GM12878 (cell line): ENCODE results near the gene FCAMR. TPM values are rescaled to one million over a fixed set of nuclear protein-coding genes. Genes with fewer than 3 reads are reported as not detected.

Source experiments
- ATAC-seq: fragments of 200-7000 bp; cut with Tn5 transposase; 3 replicates; pipeline ENCODE4 v1.9.1; 2020; ENCODE audit warnings: mild to moderate bottlenecking, moderate library complexity
- BruUV-seq: library from RNA; stranded (reverse); fragments of 400-500 nt; replicated peaks from 2 replicates; lab custom pipeline; 2021; lab: Mats Ljungman, UMichigan
- CTCF ChIA-PET: fragments of 300-600 bp; sonication (Branson Sonifier 250); formaldehyde crosslinking; extraction: SDS; loops from one replicate; lab custom pipeline; 2021; ENCODE audit warnings: inconsistent platforms; lab: Yijun Ruan, JAX
- POLR2A ChIA-PET: fragments of 350-600 bp; formaldehyde crosslinking; extraction: SDS; loops from one replicate; lab custom pipeline; 2021; ENCODE audit warnings: inconsistent platforms; lab: Charles Lee
- RAD21 ChIA-PET: fragments of 300-600 bp; sonication (Branson Sonifier 250); formaldehyde crosslinking; loops from one replicate; lab custom pipeline; 2023; ENCODE audit warnings: antibody characterized with exemption; ENCODE audit not compliant: unreplicated experiment; lab: Charles Lee
- SMC1A ChIA-PET: fragments of 300-600 bp; sonication (Branson Sonifier 250); formaldehyde crosslinking; loops from one replicate; lab custom pipeline; 2023; ENCODE audit not compliant: unreplicated experiment, uncharacterized antibody; lab: Charles Lee
- DNase-seq: peaks from one replicate; pipeline ENCODE4 v3.0.0-alpha.2; 2011; ENCODE audit warnings: low read depth, low spot score
- FAIRE-seq: peaks from 3 replicates; lab custom pipeline; 2011; peaks lifted over from hg19 to GRCh38; lab: Jason Lieb, UNC
- H2AFZ ChIP-seq: 2 replicates; pipeline ENCODE4 v1.6.0; 2011; ENCODE audit warnings: low read depth, low read length, control low read depth; ENCODE audit not compliant: control insufficient read depth
- H3K27ac ChIP-seq: 2 replicates; pipeline ENCODE4 v1.5.1; 2011; ENCODE audit warnings: control low read depth; ENCODE audit not compliant: control insufficient read depth, insufficient read depth
- H3K27me3 ChIP-seq, 2 experiments: replicated peaks in 1 of 2; 2 replicates each; pipeline versions ENCODE4 v1.6.0 to v1.6.1; 2011; ENCODE audit warnings: low read length in 1 of 2; ENCODE audit not compliant: control insufficient read depth in 2 of 2, insufficient read depth in 2 of 2
- H3K36me3 ChIP-seq, 2 experiments: 2 replicates each; pipeline ENCODE4 v1.5.1; 2011; ENCODE audit warnings: low read length in 1 of 2; ENCODE audit not compliant: control insufficient read depth in 2 of 2, insufficient read depth in 2 of 2
- H3K4me1 ChIP-seq: 2 replicates; pipeline ENCODE4 v1.6.1; 2011; ENCODE audit warnings: mild to moderate bottlenecking, low read length, moderate library complexity, mixed read lengths; ENCODE audit not compliant: control insufficient read depth, insufficient read depth
- H3K4me2 ChIP-seq: 2 replicates; pipeline ENCODE4 v1.6.0; 2011; ENCODE audit warnings: control low read depth; ENCODE audit not compliant: control insufficient read depth, insufficient read depth
- H3K4me3 ChIP-seq: fragments of 200-600 bp; sonication (generic); 2 replicates; pipeline ENCODE4 v1.5.1; 2016
- H3K79me2 ChIP-seq: 2 replicates; pipeline ENCODE4 v1.6.0; 2011; ENCODE audit warnings: low read length; ENCODE audit not compliant: control insufficient read depth, insufficient read depth
- H3K9ac ChIP-seq: 2 replicates; pipeline ENCODE4 v1.8.0; 2011; ENCODE audit warnings: low read length, control low read depth, mixed read lengths; ENCODE audit not compliant: control insufficient read depth, insufficient read depth
- H3K9me3 ChIP-seq: replicated peaks from 3 replicates; pipeline ENCODE4 v1.5.1; 2011; ENCODE audit warnings: mild to moderate bottlenecking, low read length; ENCODE audit not compliant: control insufficient read depth, insufficient read depth
- H4K20me1 ChIP-seq: 2 replicates; pipeline ENCODE4 v1.6.0; 2011; ENCODE audit not compliant: control insufficient read depth, insufficient read depth
- BACH1 ChIP-seq: fragments of 450-650 bp; IDR thresholded peaks from 2 replicates; pipeline ENCODE4 v1.6.1; 2017; ENCODE audit warnings: mild to moderate bottlenecking, borderline replicate concordance
- BHLHE40 ChIP-seq, 2 experiments: fragments of 450-650 bp in 1 of 2; IDR thresholded peaks; 2 replicates each; pipeline ENCODE4 v1.6.1; 2011 to 2017; ENCODE audit warnings: low read depth in 2 of 2, borderline replicate concordance in 1 of 2, improper control_type of control experiment in 1 of 2, low read length in 1 of 2, mild to moderate bottlenecking in 1 of 2
- CHD2 ChIP-seq: IDR thresholded peaks from 2 replicates; pipeline ENCODE4 v1.6.1; 2011; ENCODE audit warnings: low read depth, low read length, improper control_type of control experiment, borderline replicate concordance
- MAX ChIP-seq: IDR thresholded peaks from 2 replicates; pipeline ENCODE4 v1.6.1; 2012; ENCODE audit warnings: low read depth, low read length, improper control_type of control experiment
- NFYA ChIP-seq: IDR thresholded peaks from 2 replicates; pipeline ENCODE4 v1.6.1; 2011; ENCODE audit warnings: low read depth, mild to moderate bottlenecking, low read length, improper control_type of control experiment, borderline replicate concordance
- RAD21 ChIP-seq: IDR thresholded peaks from 2 replicates; pipeline ENCODE4 v1.6.1; 2011; ENCODE audit warnings: mild to moderate bottlenecking, low read depth, low read length, moderate library complexity; ENCODE audit not compliant: insufficient read depth
- SREBF2 ChIP-seq: IDR thresholded peaks from 2 replicates; pipeline ENCODE4 v1.6.1; 2012; ENCODE audit warnings: mild to moderate bottlenecking, low read length
- TAF1 ChIP-seq: IDR thresholded peaks from 2 replicates; pipeline ENCODE4 v1.6.1; 2011; ENCODE audit warnings: mild to moderate bottlenecking, low read depth, low read length, borderline replicate concordance
- ZNF622 ChIP-seq: fragments of 450-650 bp; IDR thresholded peaks from 2 replicates; pipeline ENCODE4 v1.6.1; 2017; ENCODE audit warnings: mild to moderate bottlenecking, inconsistent platforms
- WGBS: methylation state at CpG from one replicate; pipeline ENCODE4 v1.1.6; 2016; ENCODE audit warnings: low lambda C conversion rate; ENCODE audit not compliant: insufficient replicate concordance, insufficient coverage; ENCODE audit errors: missing lambda C conversion rate; 5-methylcytosine and 5-hydroxymethylcytosine counted together
- in situ Hi-C: fragments of 300-500 bp; cut with MboI; formaldehyde crosslinking; loops from 9 replicates; pipeline ENCODE4 v1.14.3; 2018; ENCODE audit warnings: mixed read lengths
- intact Hi-C: fragments of 100-400 bp; cut with micrococcal nuclease; formaldehyde crosslinking; loops from one replicate; pipeline ENCODE4 v1.14.2; 2022; ENCODE audit not compliant: unreplicated experiment
- polyA plus RNA-seq, 11 experiments: library from polyadenylated mRNA; depleted of rRNA in 4 of 11; unstranded in 6 of 11; stranded (reverse) in 5 of 11; fragments of >200 nt; fragmentation: Nextera tagmentation in 4 of 11; fragmentation: Illumina TruSeq in 1 of 11; extraction: Ambion mirVana in 4 of 11; extraction: Trizol in 1 of 11; gene quantifications; 1 replicate in 1 of 11; 2 replicates in 10 of 11; pipeline versions ENCODE4 v1.2.1 to v1.2.3, GENCODE V29; 2011 to 2016; ENCODE audit warnings: inconsistent platforms in 2 of 11, missing spikeins in 2 of 11, low read depth in 1 of 11
- total RNA-seq, 4 experiments: library from RNA; depleted of rRNA in 3 of 4; stranded (reverse); fragments of >200 nt in 3 of 4; fragmentation: Illumina TruSeq in 1 of 4; extraction: Trizol in 1 of 4; gene quantifications; 2 replicates each; pipeline versions ENCODE4 v1.2.1 to v1.2.3, GENCODE V29; 2013 to 2021

FCAMR gene
- total and polyA plus RNA-seq, 10 of the 15 experiments (the other 5 are each of a cell fraction or from before 2014, with no cell fraction given): 0.04 to 0.15 (median 0.06) TPM; not detected in 3

GRCh38 chr1:206946261-206946660 is 24.0 kb downstream of the FCAMR start, which contains the start of gene PIGR:
Gene PIGR (minus strand): TSS chr1:206946466. CDS start chr1:206940531, 5,935 bp downstream.
- Histone ChIP-seq H3K4me2 (no peak within 1 kb of the TSS), H3K79me2 (no peaks in the 10 kb centered on the region), H3K27me3 (no peaks in the 10 kb centered on the region), H3K36me3 (no peaks in the 10 kb centered on the region), H3K4me3 (no peak within 1 kb of the TSS), H4K20me1 (no peaks in the 10 kb centered on the region), H3K9me3 (peaks cover 4% of the 10 kb centered on the region; the same call in 2 of the 3 replicates), H3K4me1 (peaks cover 16% of the 10 kb centered on the region), H2AFZ (no peak within 1 kb of the TSS), H3K9ac (no peak within 1 kb of the TSS), H3K27ac (no peak within 1 kb of the TSS)
- no peak for TF ChIP-seq RAD21
- no peak for TF ChIP-seq MAX
- TF ChIP-seq NFYA: no peak
- no peak for TF ChIP-seq CHD2
- TF ChIP-seq BHLHE40 (IDR thresholded peaks at IDR 0.05; ENCODE audit: borderline replicate concordance in 1 of 2, low read depth in 2 of 2, low read length in 1 of 2): no peak
- no peak for TF ChIP-seq BACH1
- TF ChIP-seq SREBF2: no peak
- no peak for TF ChIP-seq ZNF622
- TF ChIP-seq TAF1: no peak
- in situ Hi-C loops (no loop called here), intact Hi-C loops (no loop called here)
- RAD21 ChIA-PET: interaction anchor here (0.8 kb wide), 1 partner anchor 13 kb away, joined by 3 read pairs; no protein-coding TSS in a partner anchor
- no peak for DNase-seq
- CTCF ChIA-PET: interaction anchor here (0.7 to 9.4 kb wide), 9 partner anchors 7 to 458 kb away, joined by 3 to 61 read pairs (median 7); no protein-coding TSS in a partner anchor
- SMC1A ChIA-PET: interaction anchor here (0.6 to 2.0 kb wide), 11 partner anchors 8 to 476 kb away, joined by 3 to 15 read pairs (median 4); partner anchors contain the start of genes FCAMR and FCMR
- BruUV-seq: no TSS peak
- no peak for FAIRE-seq
- POLR2A ChIA-PET: no interaction called here
- 63% methylated on average over 7 of the region's 7 CpGs for WGBS
- no peak for ATAC-seq
